SH-SY5Y (cell line): ENCODE data around the gene SLC37A3.

ENCODE experiments used
- GATA2 ChIP-seq: IDR thresholded peaks from 2 replicates; pipeline ENCODE4 v1.6.1; 2011; ENCODE audit warnings: mild to moderate bottlenecking, low read depth, low read length
- GATA3 ChIP-seq: IDR thresholded peaks from 2 replicates; pipeline ENCODE4 v1.6.1; 2011; ENCODE audit warnings: low read depth, mild to moderate bottlenecking, low read length, moderate library complexity

DNA sequence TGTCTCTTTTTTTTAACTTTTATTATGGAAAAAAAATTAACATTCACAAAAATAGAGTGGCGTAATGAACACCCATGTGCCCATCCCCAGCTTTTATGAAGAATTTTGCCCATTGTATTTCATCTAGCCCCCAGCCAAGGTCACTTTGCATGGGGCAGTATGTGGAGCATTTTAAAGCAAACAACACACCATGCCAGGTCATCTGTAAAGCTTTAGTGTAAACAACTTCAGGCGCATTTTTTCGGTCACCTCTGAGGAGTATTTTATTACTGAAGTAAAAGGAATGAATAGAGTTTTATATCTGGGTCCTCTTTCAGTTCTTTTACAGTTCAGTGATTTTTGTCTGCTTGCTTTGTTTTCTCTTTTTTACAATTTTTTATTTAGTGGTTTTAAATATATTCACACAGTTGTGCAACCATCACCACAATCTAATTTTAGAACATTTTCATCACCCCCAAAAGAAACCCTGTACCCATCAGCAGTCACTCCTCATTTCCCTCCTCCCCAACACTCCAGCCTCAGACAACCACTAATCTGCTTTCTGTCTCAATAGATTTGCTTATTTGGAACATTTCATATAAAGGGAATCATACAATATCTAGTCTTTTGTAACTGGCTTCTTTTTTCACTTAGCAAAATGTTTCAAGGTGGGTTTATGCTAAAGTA, 87.9 kb downstream of the SLC37A3 start:
- no peak for TF ChIP-seq GATA2
- no peak for TF ChIP-seq GATA3
